ENCODE data around the gene ADAMTSL1. TPM values are rescaled to one million over a fixed set of nuclear protein-coding genes. Genes with fewer than 3 reads are reported as not detected.

Gene ADAMTSL1
- total and polyA plus RNA-seq, 2 donors (not counting 3 experiments of a cell fraction or from before 2014, with no cell fraction given): 15.0 to 18.4 TPM

GRCh38 chr9:18658804-18659705, 185.1 kb downstream of the ADAMTSL1 start:
- Histone ChIP-seq H3K4me2 (ENCODE audit: insufficient read depth, low read length) (peak overlapping the region; percentile 52), H4K20me1 (replicated peaks; ENCODE audit: control insufficient read depth, extremely low read depth, insufficient read depth, low read length) (no peaks in the 10 kb centered on the region), H3K27ac (ENCODE audit: insufficient read depth, low read depth, low read length) (peak overlapping the region; percentile 57), H3K9ac (replicated peaks; ENCODE audit: extremely low read depth, insufficient read depth, low read length) (peak overlapping the region; percentile 47), H3K4me1 (ENCODE audit: control insufficient read depth, extremely low read depth, insufficient read depth, low read length) (peaks cover 12% of the 10 kb centered on the region), H3K36me3 (ENCODE audit: control insufficient read depth in 2 of 2, extremely low read depth in 1 of 2, insufficient read depth in 2 of 2, low read length in 2 of 2) (no peaks in the 10 kb centered on the region), H2AFZ (ENCODE audit: low read depth, low read length) (no peak overlapping the region), H3K79me2 (ENCODE audit: control insufficient read depth, insufficient read depth, low read length) (no peaks in the 10 kb centered on the region), H3K9me3 (replicated peaks; ENCODE audit: control insufficient read depth, insufficient read depth, low read length) (no peaks in the 10 kb centered on the region), H3K27me3 (ENCODE audit: control insufficient read depth in 2 of 2, insufficient read depth in 2 of 2, low read length in 2 of 2) (no peaks in the 10 kb centered on the region), H3K9me1 (replicated peaks; ENCODE audit: control insufficient read depth, extremely low read depth, insufficient read depth, low read length) (no peaks in the 10 kb centered on the region), H3K4me3 (replicated peaks in 1 of 3; ENCODE audit: insufficient read depth in 1 of 3, low read depth in 1 of 3, low read length in 3 of 3) (no peak overlapping the region)
- ChIA-PET POLR2A (interaction anchor here (1.0 kb wide), 1 partner anchor 26 kb away, joined by 4 read pairs; no protein-coding TSS in a partner anchor), CTCF (interaction anchor here (0.9 to 1.4 kb wide), 4 partner anchors 10 to 404 kb away, joined by 3 to 5 read pairs (median 4); no protein-coding TSS in a partner anchor)
- FAIRE-seq: peak; percentile 35
- DNase-seq (ENCODE audit: low read depth, low spot score): peak; percentile 71
- BruUV-seq (replicated peaks): no TSS peak
- intact Hi-C loops (cut with micrococcal nuclease) (loop anchor here (1.0 to 2.0 kb wide), 3 partner anchors 26 to 266 kb away; no protein-coding TSS in a partner anchor), dilution Hi-C loops (cut with MboI; ENCODE audit: extremely low pct_ligation_motif_present, low sequenced_read_pairs) (no loop called here)
- TF ChIP-seq JUN (IDR thresholded peaks at IDR 0.05; ENCODE audit: borderline replicate concordance, insufficient read depth, insufficient read length, low read depth): peak; percentile 48
- no peak for TF ChIP-seq FOS (IDR thresholded peaks at IDR 0.05; ENCODE audit: borderline replicate concordance, insufficient read depth, low read length)
- TF ChIP-seq GATA2 (IDR thresholded peaks at IDR 0.05; ENCODE audit: insufficient read depth, insufficient read length, low read depth, low read length): peak; percentile 74
- TF ChIP-seq, protein P1, sequence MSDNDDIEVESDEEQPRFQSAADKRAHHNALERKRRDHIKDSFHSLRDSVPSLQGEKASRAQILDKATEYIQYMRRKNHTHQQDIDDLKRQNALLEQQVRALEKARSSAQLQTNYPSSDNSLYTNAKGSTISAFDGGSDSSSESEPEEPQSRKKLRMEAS (IDR thresholded peaks at IDR 0.05; ENCODE audit: insufficient read depth, insufficient read length): no peak
- TF ChIP-seq MYC (IDR thresholded peaks at IDR 0.05; ENCODE audit: low read depth, low read length): no peak

DNA sequence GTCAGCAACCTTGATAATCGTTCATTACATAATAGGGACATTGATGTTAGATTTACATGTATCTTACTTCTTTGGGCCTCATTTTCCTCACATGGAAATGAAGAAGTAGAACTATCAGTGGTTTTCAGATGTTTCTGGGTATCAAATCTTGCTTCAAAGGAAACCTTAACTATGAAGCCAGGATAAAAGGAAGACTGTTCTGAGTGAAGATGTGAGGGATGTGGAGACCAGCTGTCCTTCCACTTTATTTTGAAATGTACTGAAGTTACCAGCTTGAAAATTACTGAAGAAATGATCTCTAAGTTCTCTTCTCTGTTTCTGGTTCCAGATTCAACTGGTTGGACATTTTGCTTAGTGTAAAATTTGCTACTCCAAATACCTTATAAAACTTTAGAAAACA, 186.0 kb downstream of the ADAMTSL1 start:
- Histone ChIP-seq H3K27ac (ENCODE audit: insufficient read depth, low read depth, low read length) (no peak overlapping the region), H3K36me3 (ENCODE audit: control insufficient read depth in 2 of 2, extremely low read depth in 1 of 2, insufficient read depth in 2 of 2, low read length in 2 of 2) (no peaks in the 10 kb centered on the region), H3K9ac (replicated peaks; ENCODE audit: extremely low read depth, insufficient read depth, low read length) (no peak overlapping the region), H3K27me3 (ENCODE audit: control insufficient read depth in 2 of 2, insufficient read depth in 2 of 2, low read length in 2 of 2) (no peaks in the 10 kb centered on the region), H3K4me2 (ENCODE audit: insufficient read depth, low read length) (no peak overlapping the region), H3K9me1 (replicated peaks; ENCODE audit: control insufficient read depth, extremely low read depth, insufficient read depth, low read length) (no peaks in the 10 kb centered on the region), H3K4me1 (ENCODE audit: control insufficient read depth, extremely low read depth, insufficient read depth, low read length) (peaks cover 12% of the 10 kb centered on the region), H4K20me1 (replicated peaks; ENCODE audit: control insufficient read depth, extremely low read depth, insufficient read depth, low read length) (no peaks in the 10 kb centered on the region), H2AFZ (ENCODE audit: low read depth, low read length) (no peak overlapping the region), H3K79me2 (ENCODE audit: control insufficient read depth, insufficient read depth, low read length) (no peaks in the 10 kb centered on the region), H3K9me3 (replicated peaks; ENCODE audit: control insufficient read depth, insufficient read depth, low read length) (no peaks in the 10 kb centered on the region), H3K4me3 (replicated peaks in 1 of 3; ENCODE audit: insufficient read depth in 1 of 3, low read depth in 1 of 3, low read length in 3 of 3) (no peak overlapping the region)
- BruUV-seq (replicated peaks): no TSS peak
- ChIA-PET POLR2A (no interaction called here), CTCF (interaction anchor here (1.0 to 1.4 kb wide), 3 partner anchors 9 to 405 kb away, joined by 3 to 5 read pairs (median 3); no protein-coding TSS in a partner anchor)
- intact Hi-C loops (cut with micrococcal nuclease): no loop called here
- dilution Hi-C loops (cut with MboI; ENCODE audit: extremely low pct_ligation_motif_present, low sequenced_read_pairs): no loop called here
- no peak for TF ChIP-seq FOS (IDR thresholded peaks at IDR 0.05; ENCODE audit: borderline replicate concordance, insufficient read depth, low read length)
- no peak for TF ChIP-seq GATA2 (IDR thresholded peaks at IDR 0.05; ENCODE audit: insufficient read depth, insufficient read length, low read depth, low read length)
- TF ChIP-seq EZH2 (IDR thresholded peaks at IDR 0.05; ENCODE audit: borderline replicate concordance, low read depth, low read length, severe bottlenecking): no peak
- TF ChIP-seq, protein P2, sequence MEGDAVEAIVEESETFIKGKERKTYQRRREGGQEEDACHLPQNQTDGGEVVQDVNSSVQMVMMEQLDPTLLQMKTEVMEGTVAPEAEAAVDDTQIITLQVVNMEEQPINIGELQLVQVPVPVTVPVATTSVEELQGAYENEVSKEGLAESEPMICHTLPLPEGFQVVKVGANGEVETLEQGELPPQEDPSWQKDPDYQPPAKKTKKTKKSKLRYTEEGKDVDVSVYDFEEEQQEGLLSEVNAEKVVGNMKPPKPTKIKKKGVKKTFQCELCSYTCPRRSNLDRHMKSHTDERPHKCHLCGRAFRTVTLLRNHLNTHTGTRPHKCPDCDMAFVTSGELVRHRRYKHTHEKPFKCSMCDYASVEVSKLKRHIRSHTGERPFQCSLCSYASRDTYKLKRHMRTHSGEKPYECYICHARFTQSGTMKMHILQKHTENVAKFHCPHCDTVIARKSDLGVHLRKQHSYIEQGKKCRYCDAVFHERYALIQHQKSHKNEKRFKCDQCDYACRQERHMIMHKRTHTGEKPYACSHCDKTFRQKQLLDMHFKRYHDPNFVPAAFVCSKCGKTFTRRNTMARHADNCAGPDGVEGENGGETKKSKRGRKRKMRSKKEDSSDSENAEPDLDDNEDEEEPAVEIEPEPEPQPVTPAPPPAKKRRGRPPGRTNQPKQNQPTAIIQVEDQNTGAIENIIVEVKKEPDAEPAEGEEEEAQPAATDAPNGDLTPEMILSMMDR (IDR thresholded peaks at IDR 0.05; ENCODE audit: extremely low read depth in 1 of 2, insufficient read depth in 1 of 2, low read depth in 1 of 2, low read length in 2 of 2): no peak
- TF ChIP-seq MYC (IDR thresholded peaks at IDR 0.05; ENCODE audit: low read depth, low read length): no peak
- TF ChIP-seq POLR2A (IDR thresholded peaks at IDR 0.05; ENCODE audit: low read depth, low read length): no peak
- TF ChIP-seq POLR2AphosphoS5 (IDR thresholded peaks at IDR 0.05; ENCODE audit: insufficient read depth, low read depth, low read length): no peak
- TF ChIP-seq JUN (IDR thresholded peaks at IDR 0.05; ENCODE audit: borderline replicate concordance, insufficient read depth, insufficient read length, low read depth): no peak
- TF ChIP-seq, protein P1 (IDR thresholded peaks at IDR 0.05; ENCODE audit: insufficient read depth, insufficient read length): no peak
- FAIRE-seq (no peak), DNase-seq (ENCODE audit: low read depth, low spot score) (peak; percentile 10)
